Panc1 (cell line): Measurements from ENCODE around the gene SNRPA.
A peak's percentile ranks its signal among the peaks of the same experiment; 100 is the strongest.

ENCODE experiments used
- CTCF ChIP-seq: fragments of 450-650 bp; IDR thresholded peaks from 2 replicates; pipeline ENCODE4 v1.5.1; 2017; ENCODE audit warnings: mild to moderate bottlenecking
- POLR2AphosphoS5 ChIP-seq: IDR thresholded peaks from 2 replicates; pipeline ENCODE4 v1.6.1; 2012; ENCODE audit warnings: mild to moderate bottlenecking, low read depth, low read length, moderate library complexity
- SIN3A ChIP-seq: IDR thresholded peaks from 2 replicates; pipeline ENCODE4 v1.6.1; 2012; ENCODE audit warnings: low read depth, mild to moderate bottlenecking, low read length, moderate library complexity, borderline replicate concordance; ENCODE audit not compliant: insufficient read depth
- TCF7L2 ChIP-seq: IDR thresholded peaks from 2 replicates; pipeline ENCODE4 v1.6.1; 2011; ENCODE audit warnings: mild to moderate bottlenecking, low read depth, low read length, inconsistent platforms
- TF ChIP-seq, protein P1 (sequence below), 2 experiments: IDR thresholded peaks; 2 replicates each; pipeline ENCODE4 v1.6.1; 2011 to 2012; ENCODE audit warnings: low read depth in 2 of 2, control low read depth in 1 of 2, low read length in 1 of 2, mild to moderate bottlenecking in 1 of 2, moderate library complexity in 1 of 2; ENCODE audit not compliant: insufficient read depth in 1 of 2

DNA sequence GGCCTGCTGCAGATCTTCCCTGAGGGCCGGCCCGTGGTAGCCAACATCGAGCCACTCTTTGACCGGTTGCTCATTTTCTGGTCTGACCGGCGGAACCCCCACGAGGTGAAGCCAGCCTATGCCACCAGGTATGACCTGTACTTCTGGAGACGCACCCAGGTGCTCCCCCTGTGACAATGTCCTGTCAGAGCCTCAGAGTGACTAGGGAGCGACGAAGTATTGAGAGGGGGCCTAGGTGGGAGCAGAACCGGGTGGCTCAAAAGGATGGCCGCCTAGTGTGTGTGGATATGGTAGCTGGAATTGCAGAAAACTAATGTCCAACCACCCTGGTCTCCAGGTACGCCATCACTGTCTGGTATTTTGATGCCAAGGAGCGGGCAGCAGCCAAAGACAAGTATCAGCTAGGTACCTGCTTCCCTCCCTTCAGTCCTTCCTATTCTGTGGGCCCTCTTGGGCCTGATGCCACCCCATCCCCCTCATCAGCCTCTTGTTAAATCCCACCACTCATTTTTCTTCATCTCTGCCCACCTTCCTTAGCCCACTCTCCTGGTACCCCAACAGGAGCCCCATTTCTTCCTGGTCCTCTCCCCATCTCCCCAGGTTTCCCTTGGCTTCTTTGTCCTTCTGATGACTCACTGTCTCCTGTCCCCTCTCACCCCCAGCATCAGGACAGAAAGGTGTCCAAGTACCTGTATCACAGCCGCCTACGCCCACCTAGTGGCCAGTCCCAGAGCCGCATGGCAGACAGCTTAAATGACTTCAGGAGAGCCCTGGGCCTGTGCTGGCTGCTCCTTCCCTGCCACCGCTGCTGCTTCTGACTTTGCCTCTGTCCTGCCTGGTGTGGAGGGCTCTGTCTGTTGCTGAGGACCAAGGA is 56.4 kb downstream of the SNRPA start:
- TF ChIP-seq POLR2AphosphoS5 (no peak), CTCF (peak; percentile 49), SIN3A (no peak), TCF7L2 (no peak)
- TF ChIP-seq, protein P1, sequence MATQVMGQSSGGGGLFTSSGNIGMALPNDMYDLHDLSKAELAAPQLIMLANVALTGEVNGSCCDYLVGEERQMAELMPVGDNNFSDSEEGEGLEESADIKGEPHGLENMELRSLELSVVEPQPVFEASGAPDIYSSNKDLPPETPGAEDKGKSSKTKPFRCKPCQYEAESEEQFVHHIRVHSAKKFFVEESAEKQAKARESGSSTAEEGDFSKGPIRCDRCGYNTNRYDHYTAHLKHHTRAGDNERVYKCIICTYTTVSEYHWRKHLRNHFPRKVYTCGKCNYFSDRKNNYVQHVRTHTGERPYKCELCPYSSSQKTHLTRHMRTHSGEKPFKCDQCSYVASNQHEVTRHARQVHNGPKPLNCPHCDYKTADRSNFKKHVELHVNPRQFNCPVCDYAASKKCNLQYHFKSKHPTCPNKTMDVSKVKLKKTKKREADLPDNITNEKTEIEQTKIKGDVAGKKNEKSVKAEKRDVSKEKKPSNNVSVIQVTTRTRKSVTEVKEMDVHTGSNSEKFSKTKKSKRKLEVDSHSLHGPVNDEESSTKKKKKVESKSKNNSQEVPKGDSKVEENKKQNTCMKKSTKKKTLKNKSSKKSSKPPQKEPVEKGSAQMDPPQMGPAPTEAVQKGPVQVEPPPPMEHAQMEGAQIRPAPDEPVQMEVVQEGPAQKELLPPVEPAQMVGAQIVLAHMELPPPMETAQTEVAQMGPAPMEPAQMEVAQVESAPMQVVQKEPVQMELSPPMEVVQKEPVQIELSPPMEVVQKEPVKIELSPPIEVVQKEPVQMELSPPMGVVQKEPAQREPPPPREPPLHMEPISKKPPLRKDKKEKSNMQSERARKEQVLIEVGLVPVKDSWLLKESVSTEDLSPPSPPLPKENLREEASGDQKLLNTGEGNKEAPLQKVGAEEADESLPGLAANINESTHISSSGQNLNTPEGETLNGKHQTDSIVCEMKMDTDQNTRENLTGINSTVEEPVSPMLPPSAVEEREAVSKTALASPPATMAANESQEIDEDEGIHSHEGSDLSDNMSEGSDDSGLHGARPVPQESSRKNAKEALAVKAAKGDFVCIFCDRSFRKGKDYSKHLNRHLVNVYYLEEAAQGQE (IDR thresholded peaks at IDR 0.05; ENCODE audit: insufficient read depth in 1 of 2, low read depth in 2 of 2, low read length in 1 of 2), result no peak
